NCI-H526 (cell line): Measurements from ENCODE around the gene MTX2.
"Not testable (repeated sequence)": the region's sequence is repeated elsewhere in the genome, so short reads cannot be mapped to it uniquely, and the experiment has no call there.

Experiments used
- DNase-seq, 2 experiments: peaks; one replicate each; lab custom pipeline; 2025; lab: John Stamatoyannopoulos, UW

MTX2 gene

GRCh38 chr2:176291335-176291734, 22.1 kb downstream of the MTX2 start:
- DNase-seq: no peak

- no peak for DNase-seq
Observed at GRCh38 chr2:176291809-176292283, 22.6 kb downstream of the MTX2 start.

- DNase-seq: no peak
Observed at GRCh38 chr2:176292608-176293007, 23.4 kb downstream of the MTX2 start.

- DNase-seq: peak in 1 of 2 experiments; percentile 29
Observed at GRCh38 chr2:176293334-176293733, 24.1 kb downstream of the MTX2 start.

- peak; percentile 47 to 67 for DNase-seq
Observed at GRCh38 chr2:176297067-176297466, 27.8 kb downstream of the MTX2 start.

GRCh38 chr2:176297737-176298136, 28.5 kb downstream of the MTX2 start:
- peak in 1 of 2 experiments; percentile 41 for DNase-seq

- not testable (repeated sequence) for DNase-seq
Observed at GRCh38 chr2:176306020-176306419, 36.8 kb downstream of the MTX2 start.

GRCh38 chr2:176317199-176317598, 48.0 kb downstream of the MTX2 start:
- no peak for DNase-seq

GRCh38 chr2:176317623-176318065, 48.4 kb downstream of the MTX2 start:
- no peak for DNase-seq

- DNase-seq: no peak
Observed at GRCh38 chr2:176321916-176322315, 52.7 kb downstream of the MTX2 start.

GRCh38 chr2:176324862-176325261, 55.6 kb downstream of the MTX2 start:
- no peak for DNase-seq

GRCh38 chr2:176325732-176326131, 56.5 kb downstream of the MTX2 start:
- DNase-seq: peak in 1 of 2 experiments; percentile 22

GRCh38 chr2:176328149-176328548, 58.9 kb downstream of the MTX2 start:
- DNase-seq: no peak

- no peak for DNase-seq
Observed at GRCh38 chr2:176330612-176331011, 61.4 kb downstream of the MTX2 start.

GRCh38 chr2:176331646-176332045, 62.4 kb downstream of the MTX2 start:
- no peak for DNase-seq

GRCh38 chr2:176334729-176335128, 65.5 kb downstream of the MTX2 start:
- DNase-seq: no peak

- DNase-seq: no peak
Observed at GRCh38 chr2:176338395-176338794, 69.2 kb downstream of the MTX2 start.

- no peak for DNase-seq
Observed at GRCh38 chr2:176339208-176339607, 70.0 kb downstream of the MTX2 start.

GRCh38 chr2:176356251-176356650, 87.0 kb downstream of the MTX2 start:
- no peak for DNase-seq

GRCh38 chr2:176364273-176364977, 95.2 kb downstream of the MTX2 start:
- DNase-seq: no peak

- no peak for DNase-seq
Observed at GRCh38 chr2:176368349-176368748, 99.1 kb downstream of the MTX2 start.

- DNase-seq: no peak
Observed at GRCh38 chr2:176370467-176371171, 101.4 kb downstream of the MTX2 start.

- not testable (repeated sequence) for DNase-seq
Observed at GRCh38 chr2:176373155-176373554, 103.9 kb downstream of the MTX2 start.
